Thoracic aorta (tissue), 2 donors: ENCODE results near the gene MLKL. TPM values are rescaled to one million over a fixed set of nuclear protein-coding genes. Genes with fewer than 3 reads are reported as not detected.

ENCODE experiments used
- ATAC-seq: fragments of 150-250 bp; one replicate; pipeline ENCODE4 v1.8.0; 2017; ENCODE audit warnings: low read depth; ENCODE audit not compliant: insufficient number of reproducible peaks, low FRiP score
- DNase-seq: peaks from one replicate; pipeline ENCODE4 v3.0.0-alpha.2; 2020; ENCODE audit warnings: low spot score
- H3K27ac ChIP-seq, 2 donors: fragments of 200-600 bp; sonication (generic); 1 replicate in 1 of 2; 2 replicates in 1 of 2; pipeline ENCODE4 v1.5.1; 2016; ENCODE audit warnings: mild to moderate bottlenecking in 2 of 2, moderate library complexity in 2 of 2
- H3K27me3 ChIP-seq: fragments of 200-600 bp; sonication (generic); replicated peaks from 2 replicates; pipeline ENCODE4 v1.6.0; 2016; ENCODE audit warnings: mild to moderate bottlenecking; ENCODE audit not compliant: insufficient read depth
- H3K36me3 ChIP-seq: fragments of 200-600 bp; sonication (generic); one replicate; pipeline ENCODE4 v1.5.1; 2016
- H3K4me1 ChIP-seq, 2 donors: fragments of 200-600 bp; sonication (generic); 1 replicate in 1 of 2; 2 replicates in 1 of 2; pipeline versions ENCODE4 v1.5.1 to v1.6.0; 2016; ENCODE audit warnings: low read depth in 2 of 2, mild to moderate bottlenecking in 1 of 2; ENCODE audit not compliant: control insufficient read depth in 1 of 2
- H3K4me3 ChIP-seq: fragments of 200-600 bp; sonication (generic); 2 replicates; pipeline ENCODE4 v1.5.1; 2016; ENCODE audit warnings: mild to moderate bottlenecking
- H3K9me3 ChIP-seq: fragments of 200-600 bp; sonication (generic); 2 replicates; pipeline ENCODE4 v1.5.1; 2016
- total RNA-seq, 2 donors: library from RNA; depleted of rRNA; stranded (reverse); fragments of >200 nt; gene quantifications; one replicate each; pipeline versions ENCODE4 v1.1.0 to v1.2.3, GENCODE V29; 2016
- TF ChIP-seq, protein P1 (sequence below): fragments of 200-600 bp; sonication (generic); IDR thresholded peaks from one replicate; pipeline ENCODE4 v1.5.1; 2019; ENCODE audit warnings: antibody characterized with exemption

MLKL gene
- total RNA-seq, 2 donors from 2014 or later = 11.4 to 47.0 TPM

DNA sequence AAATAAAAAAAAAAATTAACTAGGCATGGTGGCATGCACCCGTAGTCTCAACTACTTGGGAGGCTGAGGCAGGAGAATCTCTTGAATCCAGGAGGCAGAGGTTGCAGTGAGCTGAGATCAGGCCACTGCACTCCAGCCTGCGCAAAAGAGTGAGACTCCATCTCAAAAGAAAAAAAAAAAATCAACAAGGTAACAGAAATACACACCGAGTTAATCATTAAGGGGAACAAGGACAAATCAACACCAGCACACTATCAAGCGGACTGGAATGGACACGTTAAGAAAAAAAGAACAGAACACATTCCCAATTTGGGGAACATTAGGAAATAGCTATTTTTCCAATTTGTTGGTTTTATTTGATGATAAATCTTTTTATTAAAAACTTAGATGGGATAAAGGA lies 65.4 kb downstream of the MLKL start:
- DNase-seq (no peak), ATAC-seq (no peak)
- Histone ChIP-seq H3K36me3 (peaks cover 34% of the 10 kb centered on the region), H3K4me1 (no peaks in the 10 kb centered on the region), H3K27me3 (no peaks in the 10 kb centered on the region), H3K4me3 (no peak overlapping the region), H3K9me3 (no peaks in the 10 kb centered on the region), H3K27ac (no peak overlapping the region)
- TF ChIP-seq, protein P1, sequence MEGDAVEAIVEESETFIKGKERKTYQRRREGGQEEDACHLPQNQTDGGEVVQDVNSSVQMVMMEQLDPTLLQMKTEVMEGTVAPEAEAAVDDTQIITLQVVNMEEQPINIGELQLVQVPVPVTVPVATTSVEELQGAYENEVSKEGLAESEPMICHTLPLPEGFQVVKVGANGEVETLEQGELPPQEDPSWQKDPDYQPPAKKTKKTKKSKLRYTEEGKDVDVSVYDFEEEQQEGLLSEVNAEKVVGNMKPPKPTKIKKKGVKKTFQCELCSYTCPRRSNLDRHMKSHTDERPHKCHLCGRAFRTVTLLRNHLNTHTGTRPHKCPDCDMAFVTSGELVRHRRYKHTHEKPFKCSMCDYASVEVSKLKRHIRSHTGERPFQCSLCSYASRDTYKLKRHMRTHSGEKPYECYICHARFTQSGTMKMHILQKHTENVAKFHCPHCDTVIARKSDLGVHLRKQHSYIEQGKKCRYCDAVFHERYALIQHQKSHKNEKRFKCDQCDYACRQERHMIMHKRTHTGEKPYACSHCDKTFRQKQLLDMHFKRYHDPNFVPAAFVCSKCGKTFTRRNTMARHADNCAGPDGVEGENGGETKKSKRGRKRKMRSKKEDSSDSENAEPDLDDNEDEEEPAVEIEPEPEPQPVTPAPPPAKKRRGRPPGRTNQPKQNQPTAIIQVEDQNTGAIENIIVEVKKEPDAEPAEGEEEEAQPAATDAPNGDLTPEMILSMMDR = no peak

DNA sequence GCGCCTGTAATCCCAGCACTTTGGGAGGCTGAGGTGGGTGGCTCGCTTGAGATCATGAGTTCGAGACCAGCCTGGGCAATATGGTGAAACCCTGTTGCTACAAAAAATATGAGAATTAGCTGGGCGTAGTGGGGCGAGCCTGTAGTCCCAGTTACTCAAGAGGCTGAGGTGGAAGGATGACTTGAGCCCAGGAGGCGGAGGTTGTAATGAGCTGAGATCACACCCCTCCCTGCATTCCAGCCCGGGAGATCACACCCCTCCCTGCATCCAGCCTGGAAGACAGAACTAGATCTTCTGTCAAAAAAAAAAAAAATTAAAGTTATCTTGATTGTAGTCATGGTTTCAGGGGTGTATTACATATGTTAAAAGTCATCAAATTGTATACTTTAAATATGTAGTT lies 67.0 kb downstream of the MLKL start:
- no peaks in the 10 kb centered on the region for H3K4me1 ChIP-seq
- H3K27ac ChIP-seq = no peak overlapping the region
- TF ChIP-seq, protein P1 = no peak
- no peaks in the 10 kb centered on the region for H3K27me3 ChIP-seq
- no peak for ATAC-seq
- no peak overlapping the region for H3K4me3 ChIP-seq
- H3K36me3 ChIP-seq = peaks cover 34% of the 10 kb centered on the region
- DNase-seq = no peak
- H3K9me3 ChIP-seq = no peaks in the 10 kb centered on the region

DNA sequence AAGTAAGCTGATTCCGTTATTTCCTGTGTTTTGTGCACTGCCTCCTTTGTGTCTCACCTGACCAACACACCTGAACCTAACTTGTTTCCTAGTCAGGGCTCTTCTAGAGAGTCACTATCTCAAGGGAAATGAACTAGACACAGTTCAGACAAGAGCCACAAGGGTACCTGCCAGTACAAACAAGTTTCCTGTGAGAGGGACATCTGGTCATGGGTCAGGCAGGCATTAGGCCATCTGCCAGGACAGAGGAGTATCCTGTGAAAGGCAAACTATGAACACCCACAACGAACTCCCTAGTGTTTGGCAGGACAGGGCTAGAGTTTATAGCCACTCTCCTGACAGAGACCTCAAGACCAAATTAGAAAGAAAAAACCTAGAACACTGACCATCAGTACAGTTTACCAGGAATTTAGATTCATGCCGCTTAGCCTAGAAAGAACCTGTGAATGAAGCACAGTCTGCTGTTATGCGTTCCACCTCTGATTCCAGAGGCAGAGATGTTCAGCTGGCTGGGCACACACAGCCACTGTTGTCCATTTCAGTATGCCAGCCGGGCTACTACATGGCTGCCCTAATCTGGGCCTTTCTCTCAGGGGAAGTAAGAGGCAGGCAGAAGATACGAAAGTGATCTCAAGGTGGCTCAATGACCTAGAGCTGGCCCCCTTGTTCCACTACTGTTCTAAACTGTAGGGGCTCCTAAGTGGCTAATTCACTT lies 73.0 kb downstream of the MLKL start:
- peaks cover 50% of the 10 kb centered on the region for H3K36me3 ChIP-seq
- no peak overlapping the region for H3K27ac ChIP-seq
- TF ChIP-seq, protein P1 = no peak
- no peak for ATAC-seq
- DNase-seq = no peak
- no peaks in the 10 kb centered on the region for H3K27me3 ChIP-seq
- H3K9me3 ChIP-seq = no peaks in the 10 kb centered on the region
- H3K4me1 ChIP-seq = no peaks in the 10 kb centered on the region
- H3K4me3 ChIP-seq = no peak overlapping the region

DNA sequence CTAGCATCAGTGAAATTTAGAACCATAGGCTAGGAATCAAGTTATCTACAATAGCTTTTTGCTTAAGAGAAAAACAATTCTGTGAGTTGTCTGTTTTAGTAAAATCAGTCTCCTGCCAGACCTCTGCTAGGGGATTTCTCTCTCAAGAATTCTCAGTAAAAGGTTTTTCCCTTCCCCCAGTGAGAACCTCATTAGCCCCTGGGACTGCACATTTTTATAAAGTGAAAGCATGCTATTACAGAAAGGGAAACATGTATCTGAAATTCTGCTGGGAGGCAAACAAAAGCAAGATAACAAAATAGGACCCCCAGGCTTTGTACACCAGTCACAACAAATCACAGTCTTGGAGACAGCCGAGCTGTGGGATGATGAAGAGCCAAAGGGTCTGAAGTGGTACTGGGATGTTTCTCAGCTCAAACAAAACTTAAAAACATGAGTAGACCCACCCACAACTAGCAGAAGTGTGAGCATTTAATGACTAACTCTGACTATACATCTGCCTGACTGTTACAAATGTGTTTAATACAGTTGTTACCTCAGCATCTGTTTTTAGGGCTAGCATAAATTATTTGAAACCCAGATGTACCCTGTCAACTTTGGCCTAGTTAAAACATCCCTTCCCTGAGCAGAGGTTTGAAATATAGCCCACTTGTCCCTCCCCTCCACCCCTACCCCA lies 73.8 kb downstream of the MLKL start:
- ATAC-seq = no peak
- Histone ChIP-seq H3K36me3 (peaks cover 45% of the 10 kb centered on the region), H3K27ac (no peak overlapping the region)

More for the DNA sequence above, 73.8 kb downstream of the MLKL start:
- H3K4me3 ChIP-seq = no peak overlapping the region
- no peak for DNase-seq
- H3K27me3 ChIP-seq = no peaks in the 10 kb centered on the region
- H3K9me3 ChIP-seq = no peaks in the 10 kb centered on the region
- no peaks in the 10 kb centered on the region for H3K4me1 ChIP-seq
- TF ChIP-seq, protein P1 = no peak
